Vagina (tissue), 2 donors: ENCODE measurements around the gene DAGLA. TPM values are rescaled to one million over a fixed set of nuclear protein-coding genes. Genes with fewer than 3 reads are reported as not detected.
A peak's percentile ranks its signal among the peaks of the same experiment; 100 is the strongest.

Source experiments
- DNase-seq, 2 donors: peaks; one replicate each; pipeline ENCODE4 v3.0.0-alpha.2; 2017; ENCODE audit errors: extremely low spot score in 2 of 2
- H3K27ac ChIP-seq: fragments of 200-600 bp; sonication (generic); one replicate; pipeline ENCODE4 v1.5.1; 2019
- H3K27me3 ChIP-seq: fragments of 200-600 bp; sonication (generic); one replicate; pipeline ENCODE4 v1.5.1; 2019
- H3K36me3 ChIP-seq, 2 donors: fragments of 200-600 bp; sonication (generic); one replicate each; pipeline ENCODE4 v1.5.1; 2017 to 2019
- H3K4me1 ChIP-seq: fragments of 200-600 bp; sonication (generic); one replicate; pipeline ENCODE4 v1.5.1; 2019
- H3K4me3 ChIP-seq, 2 donors: fragments of 200-600 bp; sonication (generic); 1 replicate in 1 of 2; 2 replicates in 1 of 2; pipeline ENCODE4 v1.5.1; 2016 to 2019
- H3K9me3 ChIP-seq: fragments of 200-600 bp; sonication (generic); one replicate; pipeline ENCODE4 v1.5.1; 2019
- POLR2A ChIP-seq, 2 donors: fragments of 450-650 bp; IDR thresholded peaks; one replicate each; pipeline ENCODE4 v1.6.1; 2017; ENCODE audit warnings: antibody characterized with exemption in 2 of 2, mild to moderate bottlenecking in 2 of 2, moderate library complexity in 2 of 2
- POLR2AphosphoS5 ChIP-seq, 2 donors: sonication (generic); formaldehyde crosslinking; IDR thresholded peaks; one replicate each; pipeline ENCODE4 v1.9.0; 2017; ENCODE audit warnings: antibody characterized with exemption in 2 of 2, mild to moderate bottlenecking in 2 of 2, low read depth in 1 of 2; ENCODE audit not compliant: insufficient read depth in 1 of 2
- intact Hi-C: fragments of 100-400 bp; cut with DNase I; formaldehyde crosslinking; loops from one replicate; pipeline ENCODE4 v1.15.1; 2023
- total RNA-seq: library from RNA; depleted of rRNA; stranded (reverse); fragments of >200 nt; gene quantifications from one replicate; pipeline ENCODE4 v1.2.3, GENCODE V29; 2016
- TF ChIP-seq, protein P1 (sequence below), 3 experiments: fragments of 450-650 bp in 2 of 3; fragments of 200-600 bp in 1 of 3; sonication (generic) in 1 of 3; IDR thresholded peaks; one replicate each; pipeline ENCODE4 v1.5.1; 2017 to 2019; ENCODE audit warnings: antibody characterized with exemption in 3 of 3, mild to moderate bottlenecking in 2 of 3, moderate library complexity in 2 of 3

The DAGLA gene
- total RNA-seq, 1 donor from 2014 or later: 1.5 TPM

- intact Hi-C loops: no loop called here
- TF ChIP-seq, protein P1, sequence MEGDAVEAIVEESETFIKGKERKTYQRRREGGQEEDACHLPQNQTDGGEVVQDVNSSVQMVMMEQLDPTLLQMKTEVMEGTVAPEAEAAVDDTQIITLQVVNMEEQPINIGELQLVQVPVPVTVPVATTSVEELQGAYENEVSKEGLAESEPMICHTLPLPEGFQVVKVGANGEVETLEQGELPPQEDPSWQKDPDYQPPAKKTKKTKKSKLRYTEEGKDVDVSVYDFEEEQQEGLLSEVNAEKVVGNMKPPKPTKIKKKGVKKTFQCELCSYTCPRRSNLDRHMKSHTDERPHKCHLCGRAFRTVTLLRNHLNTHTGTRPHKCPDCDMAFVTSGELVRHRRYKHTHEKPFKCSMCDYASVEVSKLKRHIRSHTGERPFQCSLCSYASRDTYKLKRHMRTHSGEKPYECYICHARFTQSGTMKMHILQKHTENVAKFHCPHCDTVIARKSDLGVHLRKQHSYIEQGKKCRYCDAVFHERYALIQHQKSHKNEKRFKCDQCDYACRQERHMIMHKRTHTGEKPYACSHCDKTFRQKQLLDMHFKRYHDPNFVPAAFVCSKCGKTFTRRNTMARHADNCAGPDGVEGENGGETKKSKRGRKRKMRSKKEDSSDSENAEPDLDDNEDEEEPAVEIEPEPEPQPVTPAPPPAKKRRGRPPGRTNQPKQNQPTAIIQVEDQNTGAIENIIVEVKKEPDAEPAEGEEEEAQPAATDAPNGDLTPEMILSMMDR (IDR thresholded peaks at IDR 0.05): no peak
- peak; percentile 8 to 69 for TF ChIP-seq POLR2AphosphoS5 (IDR thresholded peaks at IDR 0.05; ENCODE audit: insufficient read depth in 1 of 2, low read depth in 1 of 2)
- no peak for TF ChIP-seq POLR2A (IDR thresholded peaks at IDR 0.05)
These were observed 8.4 kb downstream of the DAGLA start for GRCh38 chr11:61688365-61689163.

GRCh38 chr11:61689164-61689496 lies 8.9 kb downstream of the DAGLA start:
- no peaks in the 10 kb centered on the region for H3K27me3 ChIP-seq
- DNase-seq: no peak
- no peak for TF ChIP-seq POLR2AphosphoS5 (IDR thresholded peaks at IDR 0.05; ENCODE audit: insufficient read depth in 1 of 2, low read depth in 1 of 2)
- TF ChIP-seq, protein P1 (IDR thresholded peaks at IDR 0.05): no peak
- no peak for TF ChIP-seq POLR2A (IDR thresholded peaks at IDR 0.05)
- peaks cover 29% of the 10 kb centered on the region for H3K4me1 ChIP-seq
- intact Hi-C loops: no loop called here
- H3K9me3 ChIP-seq: no peaks in the 10 kb centered on the region
- peak overlapping the region in 1 of 2 donors; percentile 30 for H3K4me3 ChIP-seq
- peak overlapping the region; percentile 74 for H3K27ac ChIP-seq
- no peaks in the 10 kb centered on the region for H3K36me3 ChIP-seq

More at GRCh38 chr11:61688365-61689163, 8.4 kb downstream of the DAGLA start:
- Histone ChIP-seq H3K36me3 (no peaks in the 10 kb centered on the region), H3K27me3 (no peaks in the 10 kb centered on the region), H3K27ac (peak overlapping the region; percentile 74), H3K4me1 (peaks cover 32% of the 10 kb centered on the region), H3K9me3 (no peaks in the 10 kb centered on the region), H3K4me3 (peak overlapping the region; percentile 20 to 30)
- DNase-seq: no peak

DNA sequence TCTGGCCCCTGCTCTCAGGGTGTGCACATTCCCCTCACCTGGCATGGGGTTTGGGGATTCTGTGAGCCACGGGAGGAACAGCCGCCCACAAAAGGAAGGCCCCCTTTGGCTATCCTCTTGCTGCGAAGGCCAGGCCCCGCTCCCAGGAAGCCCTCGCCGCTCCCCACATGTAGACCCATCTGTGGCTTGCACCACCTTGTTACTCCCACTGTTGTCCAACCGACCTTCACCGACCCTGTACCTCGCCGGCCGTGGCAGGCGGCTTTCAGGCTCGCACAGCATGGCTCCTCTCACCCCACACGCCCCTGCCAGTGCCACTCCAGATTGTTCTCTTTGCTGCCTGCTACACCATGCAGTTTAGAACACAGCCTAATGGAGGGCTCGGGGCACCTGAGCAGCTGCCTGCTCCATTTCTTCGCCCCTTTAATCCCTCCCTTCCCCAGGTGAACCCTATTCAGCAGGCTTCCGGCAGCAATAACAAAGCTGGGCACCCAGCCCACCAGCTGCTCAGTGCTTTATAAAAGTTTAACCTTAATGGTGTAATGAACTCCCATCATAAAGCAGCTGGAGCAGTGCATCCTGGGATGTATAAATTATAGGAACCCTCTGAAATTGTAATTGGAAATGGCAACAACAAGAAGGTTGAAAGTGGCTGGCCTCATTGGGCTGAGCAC lies 10.7 kb downstream of the DAGLA start:
- intact Hi-C loops: no loop called here
- H3K36me3 ChIP-seq: no peaks in the 10 kb centered on the region
- peaks cover 38% of the 10 kb centered on the region for H3K4me1 ChIP-seq
- TF ChIP-seq, protein P1 (IDR thresholded peaks at IDR 0.05): no peak
- TF ChIP-seq POLR2A (IDR thresholded peaks at IDR 0.05): no peak
- TF ChIP-seq POLR2AphosphoS5 (IDR thresholded peaks at IDR 0.05; ENCODE audit: insufficient read depth in 1 of 2, low read depth in 1 of 2): no peak
- no peaks in the 10 kb centered on the region for H3K9me3 ChIP-seq
- H3K4me3 ChIP-seq: no peak overlapping the region
- H3K27ac ChIP-seq: no peak overlapping the region
- DNase-seq: no peak
- no peaks in the 10 kb centered on the region for H3K27me3 ChIP-seq

- H3K27me3 ChIP-seq: no peaks in the 10 kb centered on the region
- no peaks in the 10 kb centered on the region for H3K9me3 ChIP-seq
- peaks cover 45% of the 10 kb centered on the region for H3K4me1 ChIP-seq
- H3K36me3 ChIP-seq: no peaks in the 10 kb centered on the region
- H3K4me3 ChIP-seq: no peak overlapping the region
- TF ChIP-seq POLR2A (IDR thresholded peaks at IDR 0.05): no peak
- TF ChIP-seq POLR2AphosphoS5 (IDR thresholded peaks at IDR 0.05; ENCODE audit: insufficient read depth in 1 of 2, low read depth in 1 of 2): no peak
- TF ChIP-seq, protein P1 (IDR thresholded peaks at IDR 0.05): no peak
- no peak overlapping the region for H3K27ac ChIP-seq
- intact Hi-C loops: no loop called here
- no peak for DNase-seq
These were observed 11.4 kb downstream of the DAGLA start for GRCh38 chr11:61691380-61692156.
